Measurements from ENCODE around the gene MAP3K14.

Gene MAP3K14

DNA sequence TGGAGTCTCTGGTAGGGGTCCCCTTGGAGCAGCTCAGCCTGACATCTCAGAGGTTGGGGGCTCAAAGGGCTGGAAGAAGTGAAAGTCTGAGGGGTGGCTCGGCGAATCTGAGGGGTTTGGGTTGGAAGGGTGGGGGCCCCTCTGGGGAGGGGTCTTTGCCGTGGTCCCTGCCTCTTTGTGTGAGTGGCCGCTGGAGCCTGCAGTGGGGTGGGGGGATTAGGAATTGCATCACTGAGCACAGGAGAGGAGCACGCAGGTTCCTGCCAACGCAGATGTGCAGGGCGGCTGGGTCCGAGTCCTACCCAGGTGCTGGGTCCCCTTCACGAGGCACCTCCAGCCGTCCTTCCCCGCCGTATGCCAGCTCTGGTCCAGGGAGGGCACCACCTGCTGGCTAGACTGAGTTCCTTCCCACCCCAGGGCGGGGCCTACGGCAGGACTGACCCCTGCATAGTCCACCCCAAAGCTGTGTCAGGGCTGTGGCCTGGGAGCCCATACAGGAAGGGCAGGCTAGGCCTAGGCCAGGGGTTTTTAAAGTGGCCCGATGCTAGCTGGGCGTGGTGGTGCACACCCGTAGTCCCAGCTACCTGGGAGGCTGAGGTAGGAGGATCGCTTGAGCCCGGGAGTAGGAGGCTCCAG lies 85.2 kb downstream of the MAP3K14 start:
- no peak for DNase-seq

DNA sequence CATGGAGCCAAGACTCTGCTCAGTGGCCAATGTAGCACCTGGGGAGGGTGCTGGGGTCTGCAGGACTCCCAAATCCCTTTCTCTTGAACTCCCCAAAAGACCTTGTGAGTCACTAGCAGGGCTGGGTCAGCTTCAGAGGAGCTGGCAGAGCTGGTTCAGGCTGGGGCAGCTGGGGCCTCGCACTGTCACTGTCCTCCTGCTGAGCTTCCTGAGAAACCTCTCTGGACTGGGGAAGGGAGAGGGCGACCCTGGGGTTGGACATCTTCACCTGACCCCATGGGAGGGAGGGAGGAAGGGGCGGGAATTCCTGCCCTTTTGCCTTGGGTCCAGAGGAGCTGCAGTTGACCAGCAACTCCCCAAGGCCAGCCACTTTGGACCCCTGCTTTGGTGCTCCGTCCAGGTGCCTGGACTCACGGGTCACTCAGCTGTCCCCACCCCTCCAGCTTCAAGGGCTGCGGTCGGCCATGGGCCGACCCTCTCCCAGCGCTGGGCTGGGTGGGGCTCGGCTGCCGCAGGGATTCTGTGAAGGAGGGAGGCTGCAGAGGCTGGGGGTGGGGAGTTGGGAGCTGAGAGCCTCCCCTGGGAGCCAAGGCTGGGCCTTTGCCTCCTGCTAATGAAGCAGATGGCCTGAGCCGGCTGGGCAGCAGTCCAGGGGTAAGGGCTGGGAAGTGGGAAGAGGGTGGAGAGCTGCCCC lies 85.9 kb downstream of the MAP3K14 start:
- no peak for DNase-seq

DNA sequence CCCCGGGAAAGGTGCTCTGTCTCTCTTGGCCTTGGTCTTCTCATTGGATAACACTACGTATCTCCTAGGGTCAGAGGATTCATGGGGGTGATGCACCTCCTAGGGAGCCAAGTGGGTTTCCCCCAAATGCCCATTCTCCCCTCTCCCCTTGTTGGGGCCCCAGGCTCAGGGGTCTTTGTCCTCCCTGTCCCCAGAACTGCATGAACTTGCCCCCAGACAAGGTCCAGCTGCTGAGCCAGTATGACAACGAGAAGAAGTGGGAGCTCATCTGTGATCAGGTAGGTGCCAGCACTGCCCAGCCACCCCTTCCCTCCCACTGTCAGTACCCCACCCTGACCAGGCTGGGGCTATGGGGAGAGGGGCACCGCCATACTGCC lies 86.4 kb downstream of the MAP3K14 start:
- no peak for DNase-seq

DNA sequence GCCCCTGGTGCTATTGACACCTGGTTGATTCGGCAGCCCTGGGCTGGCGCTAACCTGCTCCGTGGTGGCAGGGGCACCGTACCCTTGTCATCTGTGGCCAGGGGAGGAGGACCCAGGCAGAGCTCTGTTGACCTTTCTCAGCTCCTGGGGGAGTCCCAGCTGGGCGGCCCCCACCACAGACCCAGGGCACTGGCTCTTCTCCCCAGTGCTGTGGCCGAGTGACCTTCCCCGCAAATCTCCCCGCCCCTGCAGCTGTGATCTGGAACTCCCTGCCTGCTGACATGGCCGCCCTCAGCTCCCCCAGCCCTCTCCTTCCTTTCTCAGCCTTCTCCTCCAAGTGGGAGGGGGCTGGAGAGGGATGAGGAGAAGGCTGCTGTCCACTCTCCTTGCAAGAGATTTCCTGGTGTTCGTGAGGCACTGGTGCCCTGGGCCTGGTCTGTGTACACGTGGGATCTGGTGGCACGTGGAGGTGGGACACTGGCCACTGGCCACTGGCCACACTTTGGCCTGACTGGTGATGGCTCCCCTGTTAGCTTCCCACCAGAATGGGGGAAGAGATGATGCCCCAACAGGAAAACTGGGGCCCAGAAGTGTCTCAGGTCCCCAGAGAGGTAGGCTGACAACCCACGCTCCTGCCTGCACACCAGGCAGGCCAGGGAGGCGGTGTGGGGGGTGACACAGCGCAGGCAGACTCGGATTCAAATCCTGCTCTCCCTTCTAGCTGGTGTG lies 87.0 kb downstream of the MAP3K14 start:
- DNase-seq, result no peak

DNA sequence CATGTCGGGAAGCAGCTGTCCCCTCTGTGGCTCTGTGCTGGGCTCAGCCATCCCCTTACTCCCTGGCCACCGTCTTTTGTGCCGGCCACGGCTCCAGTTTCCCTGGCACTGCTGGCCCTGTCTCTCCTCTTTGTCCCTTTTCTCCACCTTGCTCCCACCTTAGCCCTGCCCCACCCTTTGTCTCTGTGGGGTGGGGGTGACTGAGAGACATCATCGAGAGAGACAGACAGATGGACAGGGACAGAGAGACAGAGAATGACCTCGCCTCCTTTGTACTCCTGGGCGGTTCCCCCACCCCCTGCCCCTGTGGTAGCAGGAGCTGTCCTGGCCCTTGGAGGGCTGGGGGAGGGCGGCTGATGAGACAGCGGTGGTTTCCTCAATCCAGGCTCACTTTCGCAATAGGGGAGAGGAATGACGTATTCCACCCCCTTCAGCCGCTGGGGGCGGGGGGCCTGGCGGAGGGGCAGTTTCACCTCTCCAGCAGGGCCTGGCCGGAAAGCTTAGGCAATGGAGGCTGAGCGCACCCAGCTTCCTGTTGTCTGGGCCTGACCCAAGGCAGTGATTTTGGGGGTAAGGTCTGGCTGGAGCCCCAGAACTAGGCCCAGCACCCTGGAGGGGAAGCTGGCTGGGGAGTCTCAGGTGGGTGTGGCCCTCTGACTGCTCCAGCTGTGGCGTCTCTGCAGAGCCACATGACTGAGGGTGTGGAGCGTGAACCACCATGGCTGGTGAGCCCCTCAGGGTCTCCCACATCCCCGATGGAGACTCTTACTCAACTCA lies 87.9 kb downstream of the MAP3K14 start:
- DNase-seq, result peak; percentile 67 to 68

DNA sequence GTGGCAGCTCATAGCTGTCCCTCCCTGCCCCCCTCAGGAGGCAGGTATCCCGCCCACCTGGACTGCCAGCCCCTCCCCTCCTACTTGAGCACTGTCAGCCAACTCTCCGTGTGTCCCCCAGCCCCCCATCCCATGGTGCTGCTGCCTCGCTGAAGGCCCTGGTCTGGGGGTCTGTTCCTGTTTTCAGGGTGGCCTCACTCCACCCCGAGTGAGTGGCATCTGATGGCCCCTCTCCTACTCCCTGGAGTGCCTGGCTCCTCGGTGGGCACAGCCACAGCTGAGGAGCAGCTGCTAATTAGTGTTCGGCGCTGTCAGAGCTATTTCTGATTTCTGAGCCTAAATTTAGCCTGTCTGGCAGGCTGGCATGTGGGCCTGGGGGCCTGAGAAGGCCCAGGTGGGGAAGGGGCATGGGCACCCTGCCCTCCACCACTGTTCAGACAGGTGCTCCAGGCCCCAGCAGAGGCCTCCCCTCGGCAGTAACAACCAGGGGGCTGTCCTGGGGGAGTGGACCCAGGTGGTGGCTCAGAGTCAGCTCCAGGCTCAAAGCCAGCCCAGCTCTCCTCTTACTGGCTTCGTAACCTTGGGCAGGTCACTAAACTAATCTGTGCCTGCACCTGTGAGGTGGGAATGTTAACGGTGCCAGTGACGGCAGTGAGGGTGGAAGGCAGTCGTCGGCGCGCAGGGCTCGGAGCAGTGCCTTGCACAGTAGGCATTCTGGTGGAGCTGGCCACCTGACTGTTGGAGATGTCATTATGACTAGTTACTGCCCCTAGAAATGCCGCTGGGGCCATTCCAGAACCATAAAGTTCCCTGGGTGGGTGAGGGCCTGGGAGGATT lies 88.7 kb downstream of the MAP3K14 start:
- no peak for DNase-seq

DNA sequence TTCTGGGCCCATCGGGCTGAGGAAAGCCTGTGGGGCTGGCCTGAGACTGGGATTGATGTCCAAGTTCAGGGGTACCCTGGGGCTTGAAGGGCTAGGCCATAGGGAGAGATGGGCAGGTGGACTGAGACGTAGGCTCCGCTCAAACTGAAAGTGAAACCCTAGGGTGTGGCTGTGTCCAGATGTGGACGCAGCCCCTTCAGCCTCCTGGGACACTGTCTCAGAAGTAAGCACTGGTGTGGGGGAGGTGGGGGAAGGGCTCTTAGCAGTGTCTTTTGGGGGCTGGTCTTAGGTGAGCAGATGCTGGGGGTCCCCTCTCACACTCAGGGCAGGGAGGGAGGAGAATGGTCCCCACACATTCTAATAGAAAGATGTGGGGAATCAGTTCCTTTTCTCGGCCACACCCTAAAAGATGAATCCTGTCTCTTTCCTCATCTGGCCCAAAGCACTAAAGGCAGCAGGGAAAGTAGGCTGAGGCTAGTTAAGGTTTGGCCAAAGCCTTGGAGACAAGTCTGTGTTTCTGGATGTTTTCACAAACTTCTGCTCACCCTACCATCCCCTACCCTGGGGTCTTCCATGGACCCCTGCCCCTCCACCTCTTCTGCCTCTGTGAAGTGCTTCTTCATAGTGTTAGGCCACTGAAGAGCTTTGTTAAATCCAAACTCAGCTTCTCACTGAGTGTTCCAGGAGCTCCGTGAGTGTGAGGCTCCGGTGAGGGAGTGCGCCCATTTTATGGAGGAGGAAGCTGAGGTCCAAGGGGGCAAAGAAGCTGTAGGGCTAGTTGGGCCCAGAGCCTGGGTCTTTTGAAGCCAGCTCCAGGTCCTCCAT lies 89.5 kb downstream of the MAP3K14 start:
- no peak for DNase-seq

DNA sequence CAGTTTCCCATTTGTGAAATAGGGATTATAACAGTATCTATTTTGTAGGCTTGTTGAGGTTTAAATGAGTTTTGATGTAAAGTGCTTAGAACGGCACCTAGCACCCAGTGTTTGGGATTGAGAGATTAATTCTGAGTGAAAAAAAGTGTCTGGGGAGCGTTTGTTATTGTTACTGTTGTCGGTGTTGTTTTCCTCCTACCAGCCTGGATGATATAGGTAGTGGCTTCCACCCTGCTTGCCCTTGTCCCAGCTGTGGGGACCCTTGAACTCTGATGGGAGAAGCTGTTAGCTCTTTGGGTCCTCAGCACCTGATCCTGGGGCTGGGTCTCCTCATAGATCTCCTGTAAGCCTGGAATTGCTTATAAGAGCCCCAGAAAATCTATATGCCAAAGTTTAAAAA lies 90.2 kb downstream of the MAP3K14 start:
- no peak for DNase-seq

DNA sequence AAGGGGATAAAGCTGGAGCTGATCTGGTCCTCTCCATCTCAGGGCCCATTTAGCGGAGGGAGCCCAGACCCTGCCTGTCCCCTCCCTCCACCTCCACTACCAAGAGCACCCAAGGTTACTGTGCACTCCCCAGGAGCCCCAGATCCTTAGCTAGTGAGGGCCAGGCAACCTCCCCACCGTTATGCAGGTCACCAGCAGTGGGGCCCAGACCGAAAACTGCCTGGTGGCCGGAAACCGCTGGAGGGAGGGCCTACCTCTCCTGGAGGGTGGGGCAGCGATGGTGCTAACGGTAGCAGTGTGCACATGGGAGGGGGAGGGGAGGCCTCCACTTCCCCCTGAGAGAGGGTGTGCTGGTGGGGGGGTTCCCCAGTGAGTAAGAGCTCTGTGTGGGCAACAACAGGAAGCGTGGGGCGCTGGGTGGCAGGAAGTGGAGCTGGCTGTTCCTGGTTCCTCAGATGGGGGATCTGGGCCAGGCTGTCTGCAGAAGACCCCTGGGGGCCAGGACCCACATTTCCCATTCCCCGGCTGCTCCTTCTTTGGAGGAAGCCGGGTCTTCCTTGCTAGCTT lies 90.8 kb downstream of the MAP3K14 start:
- DNase-seq, result peak; percentile 93 to 94

DNA sequence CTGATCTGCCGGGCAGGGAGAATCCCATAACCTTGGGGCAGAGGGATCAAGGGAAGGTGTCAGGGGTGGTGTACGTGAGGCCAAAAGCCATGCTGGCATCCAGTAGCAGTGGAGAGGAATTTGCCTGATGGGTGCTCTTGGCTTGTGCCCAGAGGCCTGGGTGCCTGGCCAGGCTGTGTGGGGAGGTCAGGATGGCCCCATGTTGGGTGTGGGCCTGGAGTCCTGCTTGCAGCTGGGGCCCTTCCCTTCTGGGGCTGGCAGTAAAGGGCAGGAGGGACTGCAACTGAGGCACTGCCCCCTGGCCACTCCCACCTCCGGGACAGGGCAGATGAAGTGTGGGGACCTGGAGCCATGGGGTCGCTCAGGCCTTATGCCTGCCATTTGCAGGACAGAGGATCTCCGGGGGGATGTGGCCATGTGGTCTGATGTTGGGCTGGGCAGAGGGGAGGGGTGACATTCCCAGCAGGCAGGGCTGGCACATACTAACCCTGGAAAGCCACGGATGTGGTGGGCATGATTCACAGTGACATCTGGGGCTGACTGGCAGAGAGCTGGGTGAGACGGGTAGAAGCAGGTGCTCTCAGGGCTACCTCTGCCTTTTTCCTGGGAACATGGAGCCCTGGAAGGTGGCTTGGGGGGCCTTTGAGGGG lies 91.6 kb downstream of the MAP3K14 start:
- DNase-seq, result peak in 1 of 2 experiments; percentile 46

DNA sequence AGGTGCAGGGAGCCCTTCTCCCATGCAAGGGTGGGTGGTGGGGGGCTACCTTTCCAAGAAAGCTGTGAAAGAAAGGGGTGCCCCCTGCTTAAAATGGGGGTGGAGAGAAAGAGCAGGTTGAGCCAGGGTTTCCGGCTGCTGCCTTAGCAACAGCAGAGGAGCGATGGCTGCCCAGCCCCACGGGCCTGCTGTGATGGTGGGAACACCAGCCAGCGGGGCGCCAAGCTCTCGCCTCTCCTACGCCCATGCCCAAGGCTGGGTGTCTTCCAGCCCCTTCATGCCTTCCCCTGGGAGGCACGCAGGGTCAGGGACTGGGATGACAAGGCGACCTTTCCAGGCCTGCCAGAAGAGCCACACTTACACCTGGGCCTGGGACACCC lies 92.2 kb downstream of the MAP3K14 start:
- no peak for DNase-seq

DNA sequence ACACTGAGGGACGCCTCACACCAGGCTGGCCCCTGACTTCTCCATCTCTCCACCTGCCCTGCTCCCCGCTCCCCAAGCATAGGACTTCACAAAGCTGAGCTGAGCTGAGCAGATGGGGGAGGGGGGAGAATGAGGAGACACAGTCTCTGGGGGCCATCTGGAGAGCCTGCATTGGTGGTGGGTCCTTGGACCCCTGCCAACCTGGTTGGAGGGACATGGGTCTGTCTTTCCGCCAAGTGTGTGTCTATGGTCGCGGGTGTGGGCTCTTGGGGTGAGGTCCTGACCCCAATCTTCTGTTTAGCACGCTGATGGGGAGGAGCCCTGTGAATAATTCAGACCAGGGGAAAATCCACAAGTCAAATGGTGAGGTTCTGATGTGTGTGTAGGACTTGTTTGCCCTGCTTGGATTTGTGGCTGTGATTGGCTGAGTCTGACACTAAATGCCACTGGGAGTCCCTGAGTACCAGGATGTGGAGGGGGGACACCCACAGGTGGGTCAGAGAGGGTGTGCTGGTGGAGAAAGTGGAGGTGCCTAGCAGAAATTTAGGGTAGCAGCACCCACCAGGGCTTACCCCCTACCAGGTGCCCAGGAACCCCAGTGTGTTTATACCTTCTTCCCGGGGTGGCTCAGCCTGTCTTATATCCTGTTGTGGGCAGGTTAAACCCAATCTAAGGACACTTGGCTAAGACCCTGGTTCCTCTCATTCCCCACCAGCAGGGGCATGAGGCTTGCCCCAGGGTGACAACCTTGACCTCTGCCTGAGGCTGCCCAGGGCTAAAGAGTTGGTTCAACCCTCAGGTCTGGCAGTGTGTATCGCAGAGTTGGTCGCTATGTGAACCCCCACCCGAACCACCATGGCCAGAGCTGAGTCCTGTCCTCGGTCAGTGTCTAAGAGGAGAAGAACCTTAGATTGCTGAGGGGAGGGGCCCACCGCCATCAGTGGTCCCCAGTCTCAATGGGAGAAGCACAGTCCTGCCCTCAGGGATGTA lies 93.0 kb downstream of the MAP3K14 start:
- DNase-seq, result peak in 1 of 2 experiments; percentile 26

DNA sequence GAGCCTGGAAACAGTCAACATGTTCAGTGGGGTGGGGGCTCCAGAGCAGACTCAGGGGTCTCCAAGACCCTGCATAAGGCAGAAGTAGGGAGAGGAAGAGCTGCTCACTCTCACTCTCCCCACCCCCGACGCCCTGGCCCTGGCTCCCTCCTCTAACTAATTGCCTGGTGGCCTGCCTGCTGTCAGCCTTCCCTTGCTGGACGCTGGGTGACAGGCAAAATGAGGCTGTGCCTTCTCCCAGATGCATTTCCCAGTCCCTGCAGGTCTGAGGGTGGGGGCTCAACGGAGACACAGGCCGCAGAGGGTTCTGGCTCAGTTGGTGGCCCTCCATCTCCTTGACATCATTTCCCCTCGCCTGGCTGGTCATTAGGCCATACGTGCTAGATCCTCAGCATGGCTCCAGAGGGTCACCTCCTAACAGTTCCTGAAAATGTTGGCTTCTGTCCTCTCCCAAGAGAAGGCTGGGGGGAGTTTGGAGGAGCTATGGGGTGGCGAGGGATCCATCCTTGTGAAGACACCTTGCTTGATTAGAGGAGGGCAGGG lies 93.8 kb downstream of the MAP3K14 start:
- DNase-seq, result no peak

DNA sequence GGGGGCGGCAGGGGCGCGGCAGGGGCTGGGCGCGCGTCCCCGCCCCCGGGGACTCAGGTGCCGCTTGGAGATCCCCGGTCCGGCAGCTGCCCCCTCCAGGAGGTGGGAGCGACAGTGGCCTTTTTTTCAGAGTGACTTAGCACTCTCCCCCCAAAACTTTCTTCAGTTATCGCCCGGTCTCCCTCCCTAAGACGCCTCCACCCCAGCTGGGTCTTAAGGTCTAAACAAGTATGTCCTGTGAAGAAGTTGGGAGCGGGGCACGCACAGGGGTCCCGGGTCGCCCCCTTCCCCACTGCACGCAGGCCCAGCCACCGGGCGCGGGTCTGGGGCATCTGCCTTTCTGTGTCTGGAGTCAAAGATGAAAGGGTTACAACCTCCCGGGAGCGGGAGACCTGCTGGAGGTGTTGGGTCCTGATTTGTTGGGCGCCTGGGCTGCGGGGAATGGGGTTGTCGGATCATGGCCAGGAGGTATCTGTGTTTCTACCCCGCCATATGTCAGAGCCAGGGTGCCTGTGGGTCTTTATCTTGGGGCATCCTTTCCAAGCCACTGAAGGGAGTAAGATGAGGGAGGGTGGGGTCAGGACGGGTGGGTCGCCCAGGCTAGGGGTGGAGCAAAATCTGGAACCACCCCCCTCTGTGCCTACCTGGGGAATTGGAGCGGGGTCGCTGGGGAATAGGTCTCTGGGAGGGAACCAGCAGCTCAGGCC lies 94.4 kb downstream of the MAP3K14 start:
- DNase-seq, result peak in 1 of 2 experiments; percentile 43

DNA sequence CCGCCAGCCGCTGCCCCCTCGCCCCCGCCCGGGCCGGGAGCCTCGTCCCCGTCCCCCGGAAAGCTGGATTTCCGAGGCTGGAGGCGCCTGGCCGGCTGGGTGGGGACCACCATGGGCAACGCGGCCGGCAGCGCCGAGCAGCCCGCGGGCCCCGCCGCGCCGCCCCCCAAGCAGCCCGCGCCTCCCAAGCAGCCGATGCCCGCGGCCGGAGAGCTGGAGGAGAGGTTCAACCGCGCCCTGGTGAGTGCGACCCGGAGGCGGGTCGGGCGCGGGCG lies 94.9 kb downstream of the MAP3K14 start:
- no peak for DNase-seq

DNA sequence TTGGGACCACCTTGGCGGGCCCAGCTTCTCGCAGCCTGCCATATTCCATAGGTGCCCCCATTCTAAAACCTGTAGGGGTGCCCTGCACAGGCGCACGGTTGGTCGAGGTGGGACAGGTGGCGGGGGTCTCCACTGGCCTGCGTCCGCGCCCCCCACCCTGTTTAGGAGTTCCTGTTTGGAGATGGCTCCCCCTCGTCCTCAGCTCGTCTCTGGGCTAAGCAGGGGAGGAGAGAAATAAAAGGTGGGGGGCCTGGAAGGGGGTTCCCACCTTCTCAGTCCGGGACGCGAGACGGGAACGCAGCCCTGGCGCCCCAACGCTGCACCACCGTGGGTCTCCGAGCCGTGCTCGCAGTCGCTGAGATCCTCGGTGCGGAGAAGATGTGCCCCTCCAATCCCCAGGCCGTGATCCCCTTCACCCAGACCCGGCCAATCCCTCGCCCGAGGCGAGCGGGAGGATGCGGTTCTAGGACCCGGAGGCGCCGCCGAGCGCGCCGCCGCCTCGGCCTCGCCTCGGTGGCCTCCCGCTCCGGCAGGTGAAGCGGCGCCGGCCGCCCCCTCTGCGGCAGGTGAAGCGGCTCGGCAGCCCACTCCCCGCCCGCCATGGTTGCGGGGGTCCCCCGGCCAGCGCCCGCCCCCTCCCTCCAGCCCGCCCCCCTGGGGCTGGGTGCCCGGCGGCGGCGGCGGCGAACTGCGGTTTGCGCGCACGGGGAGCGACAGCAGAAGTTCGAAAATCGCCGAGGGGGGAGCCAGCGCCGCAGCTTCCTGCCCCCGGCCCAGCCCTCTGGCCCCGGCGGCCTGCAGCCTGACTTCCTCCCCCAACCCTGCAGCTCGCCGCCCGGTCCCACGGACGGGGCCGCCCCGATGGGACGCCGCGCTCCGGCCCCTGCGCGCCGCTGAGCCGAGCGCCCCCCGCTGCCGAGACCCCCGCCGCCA lies 95.5 kb downstream of the MAP3K14 start, which contains the start of gene FMNL1:
Gene FMNL1 (plus strand): TSS at position 805 of the 933 bp plus-strand sequence. CDS start 240 bp downstream, outside the sequence.
- no peak for DNase-seq

DNA sequence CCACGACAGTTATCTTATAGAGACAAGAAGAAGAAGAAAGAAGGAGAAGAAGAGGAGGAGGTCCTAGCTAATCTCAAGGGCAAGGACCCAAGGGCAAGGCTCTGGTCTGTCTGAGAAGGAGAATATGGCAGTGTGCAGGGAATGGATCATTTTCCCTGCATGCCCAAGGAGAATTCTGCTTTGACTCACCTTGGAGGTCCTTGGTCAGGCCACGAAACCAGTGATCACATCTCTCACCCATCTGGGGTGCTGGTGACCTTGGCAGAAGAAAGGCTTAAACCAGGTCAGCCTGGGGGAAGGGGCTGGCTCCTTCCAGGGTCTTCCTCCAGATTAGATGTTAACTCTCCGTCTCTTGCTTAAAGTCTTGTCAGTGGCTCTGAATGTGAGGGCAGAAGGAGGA lies 96.7 kb downstream of the MAP3K14 start:
- no peak for DNase-seq

Measured in activated CD4-positive, alpha-beta T cell treated with anti-CD3 and anti-CD28 coated beads, Interleukin-2, amount 50 U/mL, for 4 hours (primary cell).